Smooth muscle cell (in vitro differentiated cells): ENCODE results near the gene SLC30A10. TPM values are rescaled to one million over a fixed set of nuclear protein-coding genes. Genes with fewer than 3 reads are reported as not detected.
"Not testable (repeated sequence)": the region's sequence is repeated elsewhere in the genome, so short reads cannot be mapped to it uniquely, and the experiment has no call there.

ENCODE experiments used
- DNase-seq: peaks from one replicate; lab custom pipeline; 2025; ENCODE audit not compliant: unreplicated experiment; lab: John Stamatoyannopoulos, UW
- H2AFZ ChIP-seq: fragments of 200-600 bp; sonication (generic); 2 replicates; pipeline ENCODE4 v1.6.0; 2016; ENCODE audit warnings: antibody characterized with exemption, low read depth, mild to moderate bottlenecking
- H3F3A ChIP-seq: fragments of 200-600 bp; sonication (generic); 2 replicates; pipeline ENCODE4 v1.6.0; 2017; ENCODE audit warnings: antibody characterized with exemption, low read depth
- H3K27ac ChIP-seq: fragments of 200-600 bp; sonication (generic); 2 replicates; pipeline ENCODE4 v1.5.1; 2016; ENCODE audit warnings: low read depth, mild to moderate bottlenecking
- H3K27me3 ChIP-seq: fragments of 200-600 bp; sonication (generic); 2 replicates; pipeline ENCODE4 v1.6.1; 2016; ENCODE audit warnings: low read depth, mild to moderate bottlenecking
- H3K36me3 ChIP-seq: fragments of 200-600 bp; sonication (generic); 2 replicates; pipeline ENCODE4 v1.5.1; 2016; ENCODE audit warnings: low read depth
- H3K4me1 ChIP-seq: fragments of 200-600 bp; sonication (generic); 2 replicates; pipeline ENCODE4 v1.5.1; 2016; ENCODE audit warnings: low read depth
- H3K4me2 ChIP-seq: fragments of 200-600 bp; sonication (generic); 2 replicates; pipeline ENCODE4 v1.6.0; 2016; ENCODE audit warnings: mild to moderate bottlenecking
- H3K4me3 ChIP-seq: fragments of 200-600 bp; sonication (generic); 2 replicates; pipeline ENCODE4 v1.5.1; 2016; ENCODE audit warnings: mild to moderate bottlenecking
- H3K79me2 ChIP-seq: fragments of 200-600 bp; sonication (generic); 2 replicates; pipeline ENCODE4 v1.6.0; 2016; ENCODE audit warnings: low read depth, mild to moderate bottlenecking
- H3K9ac ChIP-seq: fragments of 200-600 bp; sonication (generic); 2 replicates; pipeline ENCODE4 v1.6.0; 2016; ENCODE audit warnings: low read depth
- H3K9me3 ChIP-seq: fragments of 200-600 bp; sonication (generic); replicated peaks from 2 replicates; pipeline ENCODE4 v1.5.1; 2016; ENCODE audit warnings: low read depth
- H4K20me1 ChIP-seq: fragments of 200-600 bp; sonication (generic); 2 replicates; pipeline ENCODE4 v1.6.0; 2016; ENCODE audit warnings: low read depth
- CTCF ChIP-seq: fragments of 200-600 bp; sonication (generic); IDR thresholded peaks from 2 replicates; pipeline ENCODE4 v1.5.1; 2017; ENCODE audit warnings: borderline replicate concordance, mild to moderate bottlenecking, antibody characterized with exemption; ENCODE audit not compliant: insufficient read depth, poor library complexity, severe bottlenecking
- WGBS: methylation state at CpG from one replicate; pipeline ENCODE4 v1.1.7; 2016; ENCODE audit warnings: low lambda C conversion rate; 5-methylcytosine and 5-hydroxymethylcytosine counted together
- polyA plus RNA-seq: library from polyadenylated mRNA; unstranded; fragments of >200 nt; fragmentation: Nextera tagmentation; extraction: Ambion mirVana; gene quantifications from 2 replicates; pipeline ENCODE4 v1.2.1, GENCODE V29; 2016
- total RNA-seq: library from RNA; depleted of rRNA; stranded (reverse); fragments of >200 nt; gene quantifications from 2 replicates; pipeline ENCODE4 v1.2.3, GENCODE V29; 2014

Gene SLC30A10
- total and polyA plus RNA-seq, 2 experiments from 2014 or later, result not detected

GRCh38 chr1:219888667-219889066 is 39.7 kb downstream of the SLC30A10 start:
- 97% methylated on average over 4 of the region's 4 CpGs for WGBS
- not testable (repeated sequence) for H3K4me3 ChIP-seq, H3K9me3 ChIP-seq, H3K4me1 ChIP-seq, H3K4me2 ChIP-seq, H3F3A ChIP-seq, DNase-seq, H3K27me3 ChIP-seq, H3K36me3 ChIP-seq, H4K20me1 ChIP-seq, H3K9ac ChIP-seq, H3K79me2 ChIP-seq, H2AFZ ChIP-seq, H3K27ac ChIP-seq

GRCh38 chr1:219885680-219886079 is 42.7 kb downstream of the SLC30A10 start:
- no peaks in the 10 kb centered on the region for H3K9me3 ChIP-seq
- H3F3A ChIP-seq, result no peaks in the 10 kb centered on the region
- H2AFZ ChIP-seq, result no peak overlapping the region
- no peak overlapping the region for H3K27ac ChIP-seq
- H4K20me1 ChIP-seq, result no peaks in the 10 kb centered on the region
- no peak for DNase-seq
- H3K4me1 ChIP-seq, result peaks cover 4% of the 10 kb centered on the region
- no peaks in the 10 kb centered on the region for H3K79me2 ChIP-seq
- H3K9ac ChIP-seq, result no peak overlapping the region
- no peaks in the 10 kb centered on the region for H3K36me3 ChIP-seq
- H3K4me2 ChIP-seq, result no peak overlapping the region
- no peak overlapping the region for H3K4me3 ChIP-seq
- no peak for TF ChIP-seq CTCF
- WGBS, result 94% methylated on average over 2 of the region's 2 CpGs
- no peaks in the 10 kb centered on the region for H3K27me3 ChIP-seq

- H3K4me3 ChIP-seq, result no peak overlapping the region
- 55% methylated on average over 5 of the region's 5 CpGs for WGBS
Measured at GRCh38 chr1:219883400-219884332, 44.7 kb downstream of the SLC30A10 start.

GRCh38 chr1:219882755-219883154 is 45.6 kb downstream of the SLC30A10 start:
- peaks cover 4% of the 10 kb centered on the region for H3K4me1 ChIP-seq
- no peaks in the 10 kb centered on the region for H3F3A ChIP-seq
- no peaks in the 10 kb centered on the region for H3K36me3 ChIP-seq
- H3K27ac ChIP-seq, result no peak overlapping the region
- H3K4me2 ChIP-seq, result no peak overlapping the region
- WGBS, result 88% methylated on average over 3 of the region's 3 CpGs
- no peak overlapping the region for H3K9ac ChIP-seq
- no peak overlapping the region for H2AFZ ChIP-seq
- H3K9me3 ChIP-seq, result no peaks in the 10 kb centered on the region
- no peaks in the 10 kb centered on the region for H4K20me1 ChIP-seq
- H3K79me2 ChIP-seq, result no peaks in the 10 kb centered on the region
- no peak for TF ChIP-seq CTCF
- no peak overlapping the region for H3K4me3 ChIP-seq
- H3K27me3 ChIP-seq, result peaks cover 22% of the 10 kb centered on the region
- DNase-seq, result no peak

More at GRCh38 chr1:219883400-219884332, 44.7 kb downstream of the SLC30A10 start:
- peaks cover 13% of the 10 kb centered on the region for H3K27me3 ChIP-seq
- H3K9me3 ChIP-seq, result no peaks in the 10 kb centered on the region
- H3F3A ChIP-seq, result no peaks in the 10 kb centered on the region
- no peak overlapping the region for H3K9ac ChIP-seq
- TF ChIP-seq CTCF, result no peak
- peaks cover 4% of the 10 kb centered on the region for H3K4me1 ChIP-seq
- H3K36me3 ChIP-seq, result no peaks in the 10 kb centered on the region
- H4K20me1 ChIP-seq, result no peaks in the 10 kb centered on the region
- DNase-seq, result no peak
- no peak overlapping the region for H3K4me2 ChIP-seq
- no peak overlapping the region for H3K27ac ChIP-seq
- no peak overlapping the region for H2AFZ ChIP-seq
- no peaks in the 10 kb centered on the region for H3K79me2 ChIP-seq
